Stimulated activated CD4-positive, alpha-beta T cell treated with anti-CD3 and anti-CD28 coated beads, Interleukin-12 subunit alpha, Interleukin-12 subunit beta, amount 100 ng/mL, for 48 hours (primary cell): ENCODE results near the gene ANO6.

Experiments
- DNase-seq, 3 donors: peaks; one replicate each; pipeline ENCODE4 v3.0.0-alpha.2; 2020; ENCODE audit warnings: low read depth in 2 of 3, low spot score in 1 of 3

Gene ANO6

GRCh38 chr12:45435945-45436710, 220.2 kb downstream of the ANO6 start:
- no peak for DNase-seq

DNA sequence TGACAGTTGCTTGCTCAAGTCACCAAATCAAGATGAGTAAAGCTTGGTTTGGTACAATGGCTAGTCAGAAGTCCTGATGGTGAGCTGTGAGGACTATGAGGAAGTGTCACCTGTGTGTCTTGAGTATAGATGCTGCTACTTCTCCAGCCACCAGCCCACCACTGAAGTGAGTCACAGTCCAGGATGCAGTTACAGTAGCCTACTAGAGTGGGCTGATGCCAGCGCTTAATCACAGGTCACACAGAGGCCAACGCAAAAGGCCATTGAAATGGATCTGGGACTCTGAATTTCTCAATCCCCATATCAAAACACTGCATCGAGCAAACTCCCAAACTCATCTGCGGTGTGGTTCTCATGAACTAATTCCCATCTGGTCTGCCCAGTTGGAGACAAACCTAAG, 223.1 kb downstream of the ANO6 start:
- DNase-seq, result no peak

DNA sequence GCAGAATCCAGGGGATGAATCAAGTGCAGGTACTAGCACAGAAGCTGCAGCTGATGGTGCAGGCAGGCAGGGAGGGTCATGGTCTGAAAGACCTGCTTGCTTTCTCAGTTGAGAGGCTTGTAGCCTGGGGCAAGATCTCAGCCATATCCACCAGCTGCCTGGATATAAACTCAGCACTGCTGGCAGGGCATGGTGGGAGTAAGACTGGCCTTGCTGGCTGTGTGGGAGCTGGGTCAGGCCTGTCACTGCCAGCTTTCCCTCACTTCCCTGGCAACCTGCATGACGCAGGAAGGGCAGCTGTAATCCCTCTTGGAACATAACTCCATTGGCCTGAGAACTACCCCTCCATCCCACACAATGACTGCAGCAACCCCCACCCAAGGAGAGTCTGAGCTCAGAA, 230.1 kb downstream of the ANO6 start:
- DNase-seq, result no peak

DNA sequence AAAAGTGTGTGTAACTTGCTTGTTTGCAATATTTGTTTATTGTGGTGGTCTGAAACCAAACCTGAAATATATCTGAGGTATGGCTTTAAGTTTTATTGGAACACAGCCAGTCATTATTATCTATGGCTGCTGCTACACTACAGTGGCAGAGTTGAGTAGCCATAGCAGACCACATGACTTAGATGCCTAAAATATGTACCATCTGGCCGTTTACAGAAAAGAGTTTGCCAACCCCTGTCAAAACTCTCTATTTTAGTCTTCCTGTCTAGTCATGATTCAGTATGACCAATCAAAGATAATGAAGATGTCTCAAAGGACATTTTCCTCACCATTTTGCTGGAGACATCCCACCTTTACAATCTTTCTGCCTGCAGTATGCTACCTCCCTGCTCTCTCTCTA, 242.3 kb downstream of the ANO6 start:
- DNase-seq, result no peak

GRCh38 chr12:45458854-45459807, 243.2 kb downstream of the ANO6 start:
- no peak for DNase-seq

DNA sequence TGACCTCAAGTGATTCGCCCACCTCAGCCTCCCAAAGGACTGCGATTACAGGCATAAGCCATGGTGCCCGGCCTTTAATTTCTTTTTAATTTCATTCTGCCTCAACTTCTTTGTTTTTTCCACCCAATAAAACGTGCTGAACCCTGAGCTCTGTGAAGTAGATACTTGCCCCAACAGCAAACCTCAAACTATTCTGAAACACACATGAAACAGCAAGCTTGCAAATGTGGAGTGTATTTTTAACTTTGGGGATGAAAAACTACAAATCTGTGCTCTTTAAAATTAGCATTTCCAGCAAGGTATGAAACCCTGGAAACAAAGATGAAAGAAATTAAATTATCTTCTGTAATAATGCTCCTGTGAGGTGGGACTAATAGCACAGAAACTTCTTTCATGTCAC, 246.6 kb downstream of the ANO6 start:
- no peak for DNase-seq

DNA sequence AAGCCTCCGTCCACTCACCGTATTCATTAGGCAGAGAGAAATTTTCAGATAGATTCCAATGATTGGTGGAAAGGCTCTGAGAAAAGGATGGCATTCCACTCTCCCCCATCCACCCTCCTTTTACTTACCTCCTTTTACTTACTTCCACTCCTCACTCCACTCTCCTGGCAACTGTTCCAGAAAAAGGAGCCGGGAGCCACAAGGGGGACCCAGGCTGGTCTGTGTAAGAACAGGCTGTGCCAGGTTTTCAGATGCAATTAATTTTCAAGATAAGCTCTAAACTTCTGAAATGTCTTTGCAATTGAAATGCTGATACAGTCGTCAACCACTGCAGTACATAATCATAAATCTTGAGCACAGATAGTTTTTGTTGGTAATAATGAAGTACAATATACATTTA, 248.8 kb downstream of the ANO6 start:
- DNase-seq, result no peak

DNA sequence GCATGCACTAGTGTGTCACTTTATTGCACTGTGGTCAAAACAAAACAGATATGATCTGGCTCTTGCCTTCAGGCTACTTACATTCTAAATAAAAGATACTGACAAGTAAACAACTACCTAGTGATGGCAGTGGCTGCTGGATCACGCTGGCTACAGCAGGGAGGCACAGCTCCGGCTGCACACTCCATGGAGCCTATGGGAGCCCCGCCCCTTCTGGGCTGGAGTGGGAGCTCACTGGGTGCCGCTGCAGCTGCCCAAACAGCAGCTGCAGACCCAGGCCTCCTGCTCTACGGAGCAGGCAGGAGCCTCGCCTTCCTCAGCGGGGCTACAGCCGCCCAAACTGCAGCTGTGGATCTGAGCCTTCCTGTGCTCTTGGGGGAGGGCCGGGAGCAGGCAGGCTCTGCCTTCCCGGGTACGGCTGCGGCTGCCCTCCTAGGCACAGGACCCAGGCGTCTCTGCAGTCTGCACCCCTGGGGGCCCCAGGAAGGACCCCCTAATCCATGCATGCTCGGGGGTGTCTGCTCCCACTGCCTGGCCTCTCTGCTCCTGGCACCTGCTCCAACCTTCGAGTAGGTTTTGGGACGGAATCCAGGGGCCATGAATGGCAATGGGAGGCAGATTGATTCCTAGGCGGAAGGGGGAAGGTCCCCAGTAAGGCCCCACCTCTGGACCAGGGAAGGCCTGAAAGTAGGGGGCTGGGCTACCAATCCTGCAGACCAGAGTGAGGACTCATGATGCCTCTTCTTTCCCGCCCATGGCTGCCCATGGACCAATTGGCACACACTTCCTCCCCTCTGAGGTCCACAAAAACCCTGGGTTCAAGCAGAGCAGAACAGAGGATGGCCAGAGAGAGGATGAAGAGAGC, 253.1 kb downstream of the ANO6 start:
- DNase-seq, result no peak

DNA sequence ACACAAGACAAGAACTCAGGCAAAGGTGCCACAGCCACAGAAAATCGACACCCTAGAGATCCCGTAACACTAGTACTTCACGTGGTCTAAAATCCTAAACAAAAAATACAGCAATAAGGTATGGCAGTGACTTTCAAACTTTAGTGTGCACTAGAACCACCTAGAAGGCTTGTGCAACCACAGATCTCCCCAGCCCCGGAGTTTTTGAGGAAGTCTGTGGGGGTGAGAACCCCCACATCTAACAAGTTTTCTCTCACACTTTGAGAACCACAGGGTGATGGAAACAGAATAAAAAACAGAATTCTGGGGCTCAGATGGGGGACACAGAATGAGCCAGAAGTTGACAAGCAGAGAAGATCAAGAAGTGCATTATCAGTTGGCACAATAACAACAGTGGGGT, 254.0 kb downstream of the ANO6 start:
- no peak for DNase-seq

DNA sequence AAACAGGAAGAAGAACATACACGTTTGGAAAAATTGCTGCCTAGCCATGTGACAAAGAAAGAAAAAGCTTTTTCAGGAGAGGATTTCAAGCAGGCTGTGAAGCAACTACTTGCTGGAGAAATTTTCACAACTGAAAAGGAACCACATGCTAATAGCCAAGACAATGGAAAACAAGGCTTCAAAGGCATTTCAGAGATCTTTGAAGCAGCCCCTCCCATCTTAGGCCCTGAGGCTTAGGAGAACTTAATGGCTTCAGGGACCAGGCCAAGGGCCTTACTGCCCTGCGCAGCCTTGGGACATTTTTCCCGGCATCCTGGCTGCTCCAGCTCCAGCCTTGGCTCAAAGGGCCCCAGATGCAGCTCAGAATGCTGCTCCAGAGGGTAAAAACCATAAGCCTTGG, 257.7 kb downstream of the ANO6 start:
- no peak for DNase-seq

DNA sequence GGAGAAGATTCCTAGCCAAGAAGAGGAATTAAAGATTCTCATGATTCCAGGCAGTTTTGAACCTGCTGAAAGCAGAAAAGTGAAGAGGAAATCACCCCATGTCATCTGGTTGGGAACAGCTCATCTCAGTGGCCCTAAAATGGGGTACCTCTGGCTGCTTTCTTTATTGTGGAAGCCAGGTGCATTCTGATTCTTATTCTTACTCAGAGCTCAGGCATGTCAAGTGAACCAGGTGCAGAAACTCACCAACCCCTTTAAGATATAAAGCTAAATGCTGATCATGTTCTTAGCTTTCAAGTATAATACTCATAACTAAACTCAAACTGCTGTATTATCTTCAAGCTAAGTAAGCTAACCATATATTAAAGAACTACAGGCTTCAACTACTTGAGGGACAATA, 259.7 kb downstream of the ANO6 start:
- DNase-seq, result no peak

DNA sequence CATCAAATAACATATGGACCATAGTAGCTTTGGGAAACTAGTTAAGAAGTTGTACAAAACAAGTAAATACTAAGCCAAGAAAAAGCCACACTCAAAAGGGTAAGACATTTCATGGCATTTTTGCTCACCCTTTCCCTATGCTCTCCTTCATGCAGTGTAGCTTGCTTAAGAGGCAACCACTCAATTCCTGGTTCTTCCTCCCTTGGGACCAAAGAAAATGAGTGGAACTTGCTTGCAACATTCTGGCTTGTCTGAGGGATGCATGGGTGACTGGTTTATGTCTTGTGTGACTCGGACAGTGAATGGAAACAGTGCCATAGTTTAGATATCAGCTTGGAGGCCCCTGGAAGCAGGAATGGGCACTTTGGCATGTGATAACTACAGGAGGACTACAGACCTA, 261.6 kb downstream of the ANO6 start:
- DNase-seq, result no peak

DNA sequence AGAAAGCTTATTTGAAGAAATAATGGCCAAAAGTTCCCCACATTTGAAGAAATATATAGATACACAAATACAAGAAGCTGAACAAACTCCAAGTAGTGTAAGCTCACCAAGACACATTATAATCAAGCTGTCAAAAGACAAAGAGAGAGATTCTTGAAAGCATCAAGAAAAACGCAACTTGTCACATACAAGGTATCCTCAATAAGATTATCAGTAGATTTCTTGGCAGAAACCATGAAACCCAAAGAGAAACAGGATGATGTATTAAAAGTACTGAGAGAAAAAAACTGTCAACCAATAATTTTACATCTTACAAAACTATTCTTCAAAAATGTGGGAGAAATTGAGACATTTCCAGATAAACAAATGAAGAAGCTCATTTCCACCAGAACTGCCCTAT, 263.0 kb downstream of the ANO6 start:
- no peak for DNase-seq

GRCh38 chr12:45481746-45482145, 265.9 kb downstream of the ANO6 start:
- DNase-seq, result no peak

DNA sequence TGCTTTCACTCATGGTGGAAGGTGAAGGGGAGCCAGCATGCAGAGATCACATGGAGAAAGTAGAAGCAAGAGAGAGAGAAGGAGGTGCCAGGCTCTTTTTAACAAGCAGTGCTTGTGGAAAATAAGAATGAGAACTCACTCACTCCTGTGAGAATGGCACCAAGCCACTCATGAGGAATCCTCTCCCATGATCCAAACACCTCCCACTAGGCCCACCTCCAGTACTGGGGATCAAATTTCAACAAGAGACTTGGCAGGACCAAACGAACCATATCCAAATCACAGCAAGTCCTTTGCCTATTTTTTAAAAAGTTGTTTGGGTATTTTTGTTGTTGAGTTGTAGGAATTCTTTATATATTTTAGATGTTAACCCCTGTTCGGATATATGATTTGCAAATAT, 267.7 kb downstream of the ANO6 start:
- no peak for DNase-seq
